Measurements from ENCODE around the gene HOXD12. TPM values are rescaled to one million over a fixed set of nuclear protein-coding genes. Genes with fewer than 3 reads are reported as not detected.

Gene HOXD12
- total RNA-seq, 1 experiment from 2014 or later: not detected

DNA sequence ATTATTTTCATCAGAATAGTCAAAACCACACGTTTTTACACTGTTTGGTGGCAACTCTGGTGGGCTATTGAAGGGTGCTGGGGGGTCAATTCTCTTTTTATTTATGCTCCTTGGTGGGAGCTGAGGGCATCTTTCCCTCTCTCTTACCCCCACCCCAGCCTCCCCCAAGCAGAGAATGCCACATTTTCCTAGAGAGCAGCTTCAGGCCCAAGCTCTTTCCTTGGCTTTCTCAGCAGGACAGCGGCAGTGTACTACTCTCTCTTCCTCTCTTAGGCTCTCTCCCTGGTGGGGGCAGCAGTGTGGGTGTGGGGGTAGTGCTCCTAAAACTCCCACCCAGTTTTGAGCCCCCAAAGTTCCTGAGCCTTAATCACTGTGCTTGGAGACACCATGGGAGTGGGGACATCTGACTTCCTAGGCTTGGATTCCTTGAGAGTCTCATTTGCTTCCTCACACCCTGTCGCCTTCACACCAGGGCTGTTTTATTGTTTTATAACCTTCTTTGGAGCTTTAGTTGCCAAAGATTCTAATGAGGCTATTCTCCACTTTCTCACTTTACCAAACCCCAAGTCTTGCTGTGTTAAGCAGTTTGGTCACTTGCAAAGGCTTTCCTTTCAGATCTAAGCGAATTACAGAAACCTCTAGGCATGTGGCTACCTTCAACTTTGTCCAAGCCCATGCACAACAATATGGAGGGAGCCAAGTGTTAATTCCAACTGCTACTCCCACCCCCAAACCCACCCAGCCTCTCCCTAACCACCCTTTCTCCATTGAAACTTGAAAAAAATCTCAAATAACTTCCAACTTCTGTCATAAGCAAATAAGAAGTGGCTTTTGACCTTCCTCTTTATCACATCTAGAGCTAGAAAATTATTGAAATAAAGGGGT lies 45.7 kb downstream of the HOXD12 start:
- intact Hi-C loops (cut with micrococcal nuclease; ENCODE audit: unreplicated experiment): no loop called here
- Histone ChIP-seq H3K4me1 (replicated peaks; ENCODE audit: insufficient read depth) (no peaks in the 10 kb centered on the region), H3K9me3 (ENCODE audit: insufficient read depth, low read depth) (no peaks in the 10 kb centered on the region), H4K20me1 (ENCODE audit: insufficient read depth) (no peaks in the 10 kb centered on the region), H3K27ac (no peak overlapping the region), H3K27me3 (ENCODE audit: insufficient read depth, low read depth) (peaks cover 68% of the 10 kb centered on the region), H3F3A (ENCODE audit: insufficient read depth, low read depth) (no peaks in the 10 kb centered on the region), H3K4me2 (no peak overlapping the region), H3K36me3 (ENCODE audit: low read depth) (no peaks in the 10 kb centered on the region), H3K79me2 (ENCODE audit: low read depth) (no peaks in the 10 kb centered on the region), H3K9me2 (ENCODE audit: insufficient read depth) (no peaks in the 10 kb centered on the region), H2AFZ (no peak overlapping the region), H3K4me3 (no peak overlapping the region)
- CTCF ChIA-PET: interaction anchor here (2.0 kb wide), 1 partner anchor 509 kb away, joined by 6 read pairs; no protein-coding TSS in a partner anchor
- POLR2A ChIA-PET (ENCODE audit: unreplicated experiment): no interaction called here
- no TSS peak for BruUV-seq (replicated peaks)
- TF ChIP-seq EZH2 (IDR thresholded peaks at IDR 0.05; ENCODE audit: low read depth): no peak
- TF ChIP-seq, protein P1, sequence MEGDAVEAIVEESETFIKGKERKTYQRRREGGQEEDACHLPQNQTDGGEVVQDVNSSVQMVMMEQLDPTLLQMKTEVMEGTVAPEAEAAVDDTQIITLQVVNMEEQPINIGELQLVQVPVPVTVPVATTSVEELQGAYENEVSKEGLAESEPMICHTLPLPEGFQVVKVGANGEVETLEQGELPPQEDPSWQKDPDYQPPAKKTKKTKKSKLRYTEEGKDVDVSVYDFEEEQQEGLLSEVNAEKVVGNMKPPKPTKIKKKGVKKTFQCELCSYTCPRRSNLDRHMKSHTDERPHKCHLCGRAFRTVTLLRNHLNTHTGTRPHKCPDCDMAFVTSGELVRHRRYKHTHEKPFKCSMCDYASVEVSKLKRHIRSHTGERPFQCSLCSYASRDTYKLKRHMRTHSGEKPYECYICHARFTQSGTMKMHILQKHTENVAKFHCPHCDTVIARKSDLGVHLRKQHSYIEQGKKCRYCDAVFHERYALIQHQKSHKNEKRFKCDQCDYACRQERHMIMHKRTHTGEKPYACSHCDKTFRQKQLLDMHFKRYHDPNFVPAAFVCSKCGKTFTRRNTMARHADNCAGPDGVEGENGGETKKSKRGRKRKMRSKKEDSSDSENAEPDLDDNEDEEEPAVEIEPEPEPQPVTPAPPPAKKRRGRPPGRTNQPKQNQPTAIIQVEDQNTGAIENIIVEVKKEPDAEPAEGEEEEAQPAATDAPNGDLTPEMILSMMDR (conservative IDR thresholded peaks at IDR 0.05): no peak
- no peak for DNase-seq

DNA sequence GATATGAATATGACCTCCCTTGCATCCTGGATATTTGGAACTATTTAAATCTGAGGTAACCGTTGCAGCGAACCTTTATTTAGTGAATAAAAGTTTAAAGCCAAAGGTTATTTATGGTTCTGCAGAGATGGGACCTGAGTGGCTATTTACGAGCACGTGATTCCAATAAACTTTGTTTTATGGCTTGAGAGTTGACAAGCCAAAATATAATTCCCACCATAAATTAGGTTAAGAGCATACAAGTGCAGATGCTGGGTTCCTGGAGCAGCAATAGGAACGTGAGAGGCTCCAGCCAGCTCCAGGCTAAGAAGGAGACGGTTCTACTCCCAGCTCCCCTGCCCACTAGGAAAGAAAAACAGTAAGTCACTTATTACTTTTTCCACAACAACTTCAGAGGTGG lies 46.5 kb downstream of the HOXD12 start:
- Histone ChIP-seq H3K4me2 (no peak overlapping the region), H3K27me3 (ENCODE audit: insufficient read depth, low read depth) (peaks cover 76% of the 10 kb centered on the region), H4K20me1 (ENCODE audit: insufficient read depth) (no peaks in the 10 kb centered on the region), H2AFZ (no peak overlapping the region), H3K4me3 (no peak overlapping the region), H3K9me3 (ENCODE audit: insufficient read depth, low read depth) (no peaks in the 10 kb centered on the region), H3K4me1 (replicated peaks; ENCODE audit: insufficient read depth) (no peaks in the 10 kb centered on the region), H3K9me2 (ENCODE audit: insufficient read depth) (no peaks in the 10 kb centered on the region), H3K36me3 (ENCODE audit: low read depth) (no peaks in the 10 kb centered on the region), H3F3A (ENCODE audit: insufficient read depth, low read depth) (no peaks in the 10 kb centered on the region), H3K79me2 (ENCODE audit: low read depth) (no peaks in the 10 kb centered on the region), H3K27ac (no peak overlapping the region)
- CTCF ChIA-PET: no interaction called here
- POLR2A ChIA-PET (ENCODE audit: unreplicated experiment): no interaction called here
- TF ChIP-seq, protein P1 (conservative IDR thresholded peaks at IDR 0.05): no peak
- TF ChIP-seq EZH2 (IDR thresholded peaks at IDR 0.05; ENCODE audit: low read depth): no peak
- no peak for DNase-seq
- intact Hi-C loops (cut with micrococcal nuclease; ENCODE audit: unreplicated experiment): no loop called here
- no TSS peak for BruUV-seq (replicated peaks)

DNA sequence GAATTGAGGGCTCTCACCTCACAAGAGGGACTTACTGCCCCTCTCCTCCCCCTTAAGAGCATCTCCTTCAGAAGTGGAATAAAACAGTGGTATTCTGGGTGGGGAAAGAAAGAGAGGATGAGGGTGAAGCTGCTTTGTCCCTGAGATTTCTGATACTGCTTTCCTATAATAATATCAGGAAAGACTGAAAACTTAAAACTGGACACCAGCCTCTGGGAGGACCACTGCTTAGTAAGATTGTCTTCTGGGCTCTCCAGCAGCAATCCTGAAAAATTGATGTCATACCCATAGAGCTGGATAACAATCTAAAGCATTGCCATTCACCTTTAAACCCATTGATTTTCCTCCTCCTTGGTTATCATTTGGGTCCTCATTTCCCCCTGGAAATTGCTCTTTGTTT lies 47.0 kb downstream of the HOXD12 start:
- Histone ChIP-seq H3K9me2 (ENCODE audit: insufficient read depth) (no peaks in the 10 kb centered on the region), H3K4me2 (no peak overlapping the region), H2AFZ (no peak overlapping the region), H3K27ac (no peak overlapping the region), H3K4me1 (replicated peaks; ENCODE audit: insufficient read depth) (no peaks in the 10 kb centered on the region), H3K79me2 (ENCODE audit: low read depth) (no peaks in the 10 kb centered on the region), H3F3A (ENCODE audit: insufficient read depth, low read depth) (no peaks in the 10 kb centered on the region), H3K36me3 (ENCODE audit: low read depth) (no peaks in the 10 kb centered on the region), H3K4me3 (no peak overlapping the region), H3K27me3 (ENCODE audit: insufficient read depth, low read depth) (peaks cover 81% of the 10 kb centered on the region), H3K9me3 (ENCODE audit: insufficient read depth, low read depth) (no peaks in the 10 kb centered on the region), H4K20me1 (ENCODE audit: insufficient read depth) (no peaks in the 10 kb centered on the region)
- ChIA-PET POLR2A (ENCODE audit: unreplicated experiment) (no interaction called here), CTCF (no interaction called here)
- TF ChIP-seq, protein P1 (conservative IDR thresholded peaks at IDR 0.05): no peak
- TF ChIP-seq EZH2 (IDR thresholded peaks at IDR 0.05; ENCODE audit: low read depth): no peak
- no peak for DNase-seq
- BruUV-seq (replicated peaks): no TSS peak
- intact Hi-C loops (cut with micrococcal nuclease; ENCODE audit: unreplicated experiment): no loop called here
